ENCODE results near the gene ETDC. TPM values are rescaled to one million over a fixed set of nuclear protein-coding genes. Genes with fewer than 3 reads are reported as not detected.

The ETDC gene
- total RNA-seq, 1 experiment from 2014 or later = not detected

GRCh38 chrX:135295944-135296305, 13.4 kb upstream of the ETDC start:
- DNase-seq (no peak), ATAC-seq (no peak)

GRCh38 chrX:135302269-135302873, 6.9 kb upstream of the ETDC start:
- Histone ChIP-seq H3K9ac (ENCODE audit: low read length) (no peak overlapping the region), H2AFZ (ENCODE audit: low read length) (no peak overlapping the region), H3K4me2 (ENCODE audit: low read length) (no peak overlapping the region), H3K79me2 (ENCODE audit: low read length) (no peaks in the 10 kb centered on the region), H3K27me3 (ENCODE audit: low read length) (no peaks in the 10 kb centered on the region), H3K36me3 (ENCODE audit: low read depth, low read length) (no peaks in the 10 kb centered on the region), H3K9me3 (ENCODE audit: low read length) (no peaks in the 10 kb centered on the region), H4K20me1 (ENCODE audit: low read length) (no peaks in the 10 kb centered on the region), H3K9me2 (replicated peaks; ENCODE audit: low read length) (no peaks in the 10 kb centered on the region), H3K27ac (ENCODE audit: low read length) (no peak overlapping the region), H3K4me1 (ENCODE audit: insufficient read depth, low read length) (peaks cover 6% of the 10 kb centered on the region), H3K4me3 (ENCODE audit: low read length) (no peak overlapping the region), H3F3A (ENCODE audit: low read length, unreplicated experiment) (no peaks in the 10 kb centered on the region)
- TF ChIP-seq EZH2phosphoT487 (IDR thresholded peaks at IDR 0.05; ENCODE audit: borderline replicate concordance, low read length) (no peak), EZH2 (IDR thresholded peaks at IDR 0.05; ENCODE audit: low read length, unreplicated experiment) (no peak)
- TF ChIP-seq, protein P1, sequence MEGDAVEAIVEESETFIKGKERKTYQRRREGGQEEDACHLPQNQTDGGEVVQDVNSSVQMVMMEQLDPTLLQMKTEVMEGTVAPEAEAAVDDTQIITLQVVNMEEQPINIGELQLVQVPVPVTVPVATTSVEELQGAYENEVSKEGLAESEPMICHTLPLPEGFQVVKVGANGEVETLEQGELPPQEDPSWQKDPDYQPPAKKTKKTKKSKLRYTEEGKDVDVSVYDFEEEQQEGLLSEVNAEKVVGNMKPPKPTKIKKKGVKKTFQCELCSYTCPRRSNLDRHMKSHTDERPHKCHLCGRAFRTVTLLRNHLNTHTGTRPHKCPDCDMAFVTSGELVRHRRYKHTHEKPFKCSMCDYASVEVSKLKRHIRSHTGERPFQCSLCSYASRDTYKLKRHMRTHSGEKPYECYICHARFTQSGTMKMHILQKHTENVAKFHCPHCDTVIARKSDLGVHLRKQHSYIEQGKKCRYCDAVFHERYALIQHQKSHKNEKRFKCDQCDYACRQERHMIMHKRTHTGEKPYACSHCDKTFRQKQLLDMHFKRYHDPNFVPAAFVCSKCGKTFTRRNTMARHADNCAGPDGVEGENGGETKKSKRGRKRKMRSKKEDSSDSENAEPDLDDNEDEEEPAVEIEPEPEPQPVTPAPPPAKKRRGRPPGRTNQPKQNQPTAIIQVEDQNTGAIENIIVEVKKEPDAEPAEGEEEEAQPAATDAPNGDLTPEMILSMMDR (conservative IDR thresholded peaks at IDR 0.05; ENCODE audit: low read depth, low read length) = no peak
- no TSS peak for BruUV-seq (replicated peaks)
- intact Hi-C loops (cut with micrococcal nuclease) = no loop called here
- ChIA-PET POLR2A (ENCODE audit: unreplicated experiment) (no interaction called here), CTCF (no interaction called here)
- ATAC-seq (no peak), DNase-seq (no peak)

More at GRCh38 chrX:135295944-135296305, 13.4 kb upstream of the ETDC start:
- Histone ChIP-seq H2AFZ (ENCODE audit: low read length) (no peak overlapping the region), H3K79me2 (ENCODE audit: low read length) (no peaks in the 10 kb centered on the region), H3K9me3 (ENCODE audit: low read length) (no peaks in the 10 kb centered on the region), H3K27ac (ENCODE audit: low read length) (no peak overlapping the region), H4K20me1 (ENCODE audit: low read length) (no peaks in the 10 kb centered on the region), H3K4me3 (ENCODE audit: low read length) (no peak overlapping the region), H3K4me1 (ENCODE audit: insufficient read depth, low read length) (peaks cover 6% of the 10 kb centered on the region), H3K4me2 (ENCODE audit: low read length) (no peak overlapping the region), H3F3A (ENCODE audit: low read length, unreplicated experiment) (no peaks in the 10 kb centered on the region), H3K9ac (ENCODE audit: low read length) (no peak overlapping the region), H3K9me2 (replicated peaks; ENCODE audit: low read length) (no peaks in the 10 kb centered on the region), H3K27me3 (ENCODE audit: low read length) (no peaks in the 10 kb centered on the region), H3K36me3 (ENCODE audit: low read depth, low read length) (no peaks in the 10 kb centered on the region)
- intact Hi-C loops (cut with micrococcal nuclease) = no loop called here
- CTCF ChIA-PET = no interaction called here
- no TSS peak for BruUV-seq (replicated peaks)
- TF ChIP-seq EZH2phosphoT487 (IDR thresholded peaks at IDR 0.05; ENCODE audit: borderline replicate concordance, low read length) (no peak), EZH2 (IDR thresholded peaks at IDR 0.05; ENCODE audit: low read length, unreplicated experiment) (no peak)
- TF ChIP-seq, protein P1 (conservative IDR thresholded peaks at IDR 0.05; ENCODE audit: low read depth, low read length) = no peak
- POLR2A ChIA-PET (ENCODE audit: unreplicated experiment) = no interaction called here

GRCh38 chrX:135304741-135305140, 4.5 kb upstream of the ETDC start:
- no peaks in the 10 kb centered on the region for H3K9me2 ChIP-seq (replicated peaks; ENCODE audit: low read length)
- TF ChIP-seq EZH2phosphoT487 (IDR thresholded peaks at IDR 0.05; ENCODE audit: borderline replicate concordance, low read length) = no peak
- no peak for TF ChIP-seq EZH2 (IDR thresholded peaks at IDR 0.05; ENCODE audit: low read length, unreplicated experiment)
- TF ChIP-seq, protein P1 (conservative IDR thresholded peaks at IDR 0.05; ENCODE audit: low read depth, low read length) = no peak
- BruUV-seq (replicated peaks) = no TSS peak
- H2AFZ ChIP-seq (ENCODE audit: low read length) = no peak overlapping the region
- H3K79me2 ChIP-seq (ENCODE audit: low read length) = no peaks in the 10 kb centered on the region
- intact Hi-C loops (cut with micrococcal nuclease) = no loop called here
- H4K20me1 ChIP-seq (ENCODE audit: low read length) = no peaks in the 10 kb centered on the region
- ATAC-seq = no peak
- H3K27me3 ChIP-seq (ENCODE audit: low read length) = no peaks in the 10 kb centered on the region
- H3K36me3 ChIP-seq (ENCODE audit: low read depth, low read length) = no peaks in the 10 kb centered on the region
- H3K4me1 ChIP-seq (ENCODE audit: insufficient read depth, low read length) = no peaks in the 10 kb centered on the region
- no peaks in the 10 kb centered on the region for H3F3A ChIP-seq (ENCODE audit: low read length, unreplicated experiment)
- no peak overlapping the region for H3K4me3 ChIP-seq (ENCODE audit: low read length)
- H3K27ac ChIP-seq (ENCODE audit: low read length) = no peak overlapping the region
- no peak overlapping the region for H3K4me2 ChIP-seq (ENCODE audit: low read length)
- no peaks in the 10 kb centered on the region for H3K9me3 ChIP-seq (ENCODE audit: low read length)
- POLR2A ChIA-PET (ENCODE audit: unreplicated experiment) = no interaction called here
- CTCF ChIA-PET = no interaction called here
- no peak for DNase-seq
- H3K9ac ChIP-seq (ENCODE audit: low read length) = no peak overlapping the region
